Memory B cell (primary cell): Measurements from ENCODE around the gene BCAP31.
"Not testable (repeated sequence)": the region's sequence is repeated elsewhere in the genome, so short reads cannot be mapped to it uniquely, and the experiment has no call there.

Source experiments
- ATAC-seq: fragments of 150-1000 bp; cut with Tn5 transposase; 2 replicates; pipeline ENCODE4 v1.10.0; 2021; ENCODE audit warnings: low read depth, mild to moderate bottlenecking, moderate library complexity
- DNase-seq, 2 donors: peaks; one replicate each; pipeline ENCODE4 v3.0.0; 2022; ENCODE audit warnings: low spot score in 2 of 2
- H3K27ac Mint-ChIP-seq: one replicate; pipeline ENCODE4 v1.8.0; 2022; ENCODE audit warnings: mild to moderate bottlenecking, moderate library complexity, mixed read lengths
- H3K27me3 Mint-ChIP-seq: one replicate; pipeline ENCODE4 v1.8.0; 2022; ENCODE audit warnings: mixed read lengths
- H3K36me3 Mint-ChIP-seq: one replicate; pipeline ENCODE4 v1.8.0; 2022; ENCODE audit warnings: mild to moderate bottlenecking, mixed read lengths
- H3K4me1 Mint-ChIP-seq: one replicate; pipeline ENCODE4 v1.8.0; 2022; ENCODE audit warnings: mixed read lengths
- H3K4me3 Mint-ChIP-seq: one replicate; pipeline ENCODE4 v1.8.0; 2022; ENCODE audit warnings: mild to moderate bottlenecking, moderate library complexity, mixed read lengths
- H3K9me3 Mint-ChIP-seq: one replicate; pipeline ENCODE4 v1.8.0; 2022; ENCODE audit warnings: mixed read lengths

BCAP31 gene

GRCh38 chrX:153733651-153734240 lies 9.6 kb upstream of the BCAP31 start:
- Mint-ChIP-seq H3K27me3 (no peaks in the 10 kb centered on the region), H3K4me3 (no peak overlapping the region), H3K27ac (no peak overlapping the region), H3K36me3 (peaks cover 20% of the 10 kb centered on the region), H3K9me3 (no peaks in the 10 kb centered on the region), H3K4me1 (peaks cover 13% of the 10 kb centered on the region)
- ATAC-seq (no peak), DNase-seq (no peak)

GRCh38 chrX:153732401-153732800 lies 8.2 kb upstream of the BCAP31 start:
- DNase-seq (no peak), ATAC-seq (no peak)
- peaks cover 20% of the 10 kb centered on the region for H3K36me3 Mint-ChIP-seq
- H3K27me3 Mint-ChIP-seq = no peaks in the 10 kb centered on the region
- peaks cover 13% of the 10 kb centered on the region for H3K4me1 Mint-ChIP-seq
- H3K4me3 Mint-ChIP-seq = no peak overlapping the region
- H3K9me3 Mint-ChIP-seq = no peaks in the 10 kb centered on the region
- no peak overlapping the region for H3K27ac Mint-ChIP-seq

GRCh38 chrX:153731845-153732215 lies 7.6 kb upstream of the BCAP31 start:
- Mint-ChIP-seq H3K36me3 (peaks cover 20% of the 10 kb centered on the region), H3K4me3 (no peak overlapping the region), H3K4me1 (peaks cover 14% of the 10 kb centered on the region), H3K9me3 (no peaks in the 10 kb centered on the region), H3K27ac (peak overlapping the region; percentile 0), H3K27me3 (no peaks in the 10 kb centered on the region)
- DNase-seq (no peak), ATAC-seq (no peak)

- Mint-ChIP-seq H3K4me3 (no peak overlapping the region), H3K27ac (peak overlapping the region; percentile 0), H3K36me3 (peaks cover 16% of the 10 kb centered on the region), H3K27me3 (no peaks in the 10 kb centered on the region), H3K4me1 (peaks cover 16% of the 10 kb centered on the region), H3K9me3 (no peaks in the 10 kb centered on the region)
- ATAC-seq (no peak), DNase-seq (no peak)
These were observed 7.1 kb upstream of the BCAP31 start for GRCh38 chrX:153731117-153731844.

- DNase-seq, H3K4me3 Mint-ChIP-seq, H3K9me3 Mint-ChIP-seq, ATAC-seq, H3K27me3 Mint-ChIP-seq, H3K27ac Mint-ChIP-seq, H3K4me1 Mint-ChIP-seq: not testable (repeated sequence)
- peaks cover 14% of the 10 kb centered on the region for H3K36me3 Mint-ChIP-seq
These were observed 5.9 kb upstream of the BCAP31 start for GRCh38 chrX:153730115-153730514.

GRCh38 chrX:153728951-153729631 lies 4.9 kb upstream of the BCAP31 start:
- no peaks in the 10 kb centered on the region for H3K27me3 Mint-ChIP-seq

GRCh38 chrX:153728095-153728494 lies 3.9 kb upstream of the BCAP31 start:
- H3K27ac Mint-ChIP-seq = no peak overlapping the region
- peaks cover 5% of the 10 kb centered on the region for H3K4me1 Mint-ChIP-seq
- no peak overlapping the region for H3K4me3 Mint-ChIP-seq

More at GRCh38 chrX:153728951-153729631, 4.9 kb upstream of the BCAP31 start:
- Mint-ChIP-seq H3K36me3 (peaks cover 11% of the 10 kb centered on the region), H3K27ac (no peak overlapping the region), H3K9me3 (no peaks in the 10 kb centered on the region), H3K4me1 (peaks cover 5% of the 10 kb centered on the region), H3K4me3 (no peak overlapping the region)
- no peak for DNase-seq
- ATAC-seq = no peak

GRCh38 chrX:153727123-153727931 lies 3.1 kb upstream of the BCAP31 start:
- Mint-ChIP-seq H3K27ac (peak overlapping the region; percentile 89), H3K4me1 (peaks cover 5% of the 10 kb centered on the region), H3K27me3 (no peaks in the 10 kb centered on the region), H3K9me3 (no peaks in the 10 kb centered on the region), H3K4me3 (peak overlapping the region; percentile 79), H3K36me3 (peaks cover 11% of the 10 kb centered on the region)
- DNase-seq (no peak), ATAC-seq (no peak)

More at GRCh38 chrX:153728095-153728494, 3.9 kb upstream of the BCAP31 start:
- Mint-ChIP-seq H3K27me3 (no peaks in the 10 kb centered on the region), H3K9me3 (no peaks in the 10 kb centered on the region), H3K36me3 (peaks cover 11% of the 10 kb centered on the region)
- no peak for ATAC-seq
- no peak for DNase-seq

GRCh38 chrX:153726286-153727122 lies 2.3 kb upstream of the BCAP31 start:
- Mint-ChIP-seq H3K4me1 (peaks cover 7% of the 10 kb centered on the region), H3K27me3 (no peaks in the 10 kb centered on the region), H3K4me3 (peak overlapping the region; percentile 79), H3K36me3 (peaks cover 7% of the 10 kb centered on the region), H3K9me3 (no peaks in the 10 kb centered on the region), H3K27ac (peak overlapping the region; percentile 89)
- DNase-seq (peak; percentile 68 to 71), ATAC-seq (peak; percentile 58)

- peaks cover 3% of the 10 kb centered on the region for H3K36me3 Mint-ChIP-seq
- no peaks in the 10 kb centered on the region for H3K9me3 Mint-ChIP-seq
- DNase-seq (no peak), ATAC-seq (no peak)
- H3K27ac Mint-ChIP-seq = peak overlapping the region; percentile 89
- H3K27me3 Mint-ChIP-seq = no peaks in the 10 kb centered on the region
- peaks cover 7% of the 10 kb centered on the region for H3K4me1 Mint-ChIP-seq
- H3K4me3 Mint-ChIP-seq = peak overlapping the region; percentile 79
These were observed 1.7 kb upstream of the BCAP31 start for GRCh38 chrX:153725832-153726285.

GRCh38 chrX:153725039-153725831 lies 1.0 kb upstream of the BCAP31 start:
- no peak for ATAC-seq
- Mint-ChIP-seq H3K27ac (peak overlapping the region; percentile 89), H3K36me3 (no peaks in the 10 kb centered on the region), H3K9me3 (no peaks in the 10 kb centered on the region), H3K4me3 (peak overlapping the region; percentile 81), H3K27me3 (no peaks in the 10 kb centered on the region), H3K4me1 (peaks cover 5% of the 10 kb centered on the region)
- no peak for DNase-seq

GRCh38 chrX:153723351-153724251 lies 586 bp downstream of the BCAP31 start:
- ATAC-seq (peak; percentile 22), DNase-seq (peak; percentile 20 to 48)
- H3K9me3 Mint-ChIP-seq = no peaks in the 10 kb centered on the region
- H3K27ac Mint-ChIP-seq = peak overlapping the region; percentile 78
- peaks cover 3% of the 10 kb centered on the region for H3K36me3 Mint-ChIP-seq
- H3K4me3 Mint-ChIP-seq = peak overlapping the region; percentile 91
- H3K4me1 Mint-ChIP-seq = peaks cover 8% of the 10 kb centered on the region
- no peaks in the 10 kb centered on the region for H3K27me3 Mint-ChIP-seq
